ENCODE measurements around the gene SGIP1.

The SGIP1 gene

GRCh38 chr1:66682106-66682505 is 148.2 kb downstream of the SGIP1 start:
- no peak overlapping the region for H2AFZ ChIP-seq (ENCODE audit: low read length)
- H2BK120ac ChIP-seq (ENCODE audit: low read depth, low read length): no peak overlapping the region
- H3K18ac ChIP-seq (ENCODE audit: low read length): peak overlapping the region; percentile 42
- H3K27ac ChIP-seq (replicated peaks; ENCODE audit: low read length): no peak overlapping the region
- H4K91ac ChIP-seq (ENCODE audit: low read depth, low read length, poor library complexity): no peak overlapping the region
- H3K79me1 ChIP-seq (ENCODE audit: low read depth, low read length): no peaks in the 10 kb centered on the region
- H3K27me3 ChIP-seq (ENCODE audit: control insufficient read depth in 3 of 3, insufficient read depth in 3 of 3, low read depth in 1 of 3, low read length in 3 of 3): no peaks in the 10 kb centered on the region
- no peak overlapping the region for H3K4me3 ChIP-seq (ENCODE audit: low read length in 2 of 2)
- no peaks in the 10 kb centered on the region for H3K4me1 ChIP-seq (ENCODE audit: control insufficient read depth in 2 of 2, insufficient read depth in 1 of 2, low read depth in 1 of 2, low read length in 2 of 2)
- WGBS, 2 donors (ENCODE audit: extremely low coverage in 2 of 2, insufficient read length in 2 of 2, insufficient replicate concordance in 1 of 2): no CpG with 5 or more reads among the region's 11 CpGs
- H3K36me3 ChIP-seq (replicated peaks in 1 of 2; ENCODE audit: control insufficient read depth in 2 of 2, insufficient read depth in 2 of 2, low read length in 2 of 2): no peaks in the 10 kb centered on the region
- no peak overlapping the region for H3K23ac ChIP-seq (ENCODE audit: low read depth, low read length, poor library complexity)
- H2BK12ac ChIP-seq (ENCODE audit: low read length): no peak overlapping the region
- no peak overlapping the region for H2AK5ac ChIP-seq (ENCODE audit: low read depth, low read length)
- no peak for DNase-seq (ENCODE audit: low spot score)
- no peak overlapping the region for H2BK5ac ChIP-seq (ENCODE audit: low read length)
- no peak overlapping the region for H3K4me2 ChIP-seq (ENCODE audit: insufficient read depth, low read length, poor library complexity, severe bottlenecking)
- peak overlapping the region; percentile 79 for H3K14ac ChIP-seq (ENCODE audit: low read length)
- H3K4ac ChIP-seq (ENCODE audit: low read length): no peak overlapping the region
- H4K8ac ChIP-seq (ENCODE audit: low read depth, low read length): no peak overlapping the region
- no peak overlapping the region for H2BK15ac ChIP-seq (ENCODE audit: low read length)
- no peaks in the 10 kb centered on the region for H3K9me3 ChIP-seq (replicated peaks in 1 of 2; ENCODE audit: control insufficient read depth in 2 of 2, insufficient read depth in 1 of 2, low read depth in 1 of 2, low read length in 2 of 2)
- H3K9ac ChIP-seq (ENCODE audit: low read depth, low read length, poor library complexity): peak overlapping the region; percentile 34

GRCh38 chr1:66684353-66684752 is 150.4 kb downstream of the SGIP1 start:
- Histone ChIP-seq H2AK5ac (ENCODE audit: low read depth, low read length) (no peak overlapping the region), H3K23ac (ENCODE audit: low read depth, low read length, poor library complexity) (no peak overlapping the region), H3K79me1 (ENCODE audit: low read depth, low read length) (no peaks in the 10 kb centered on the region), H2BK5ac (ENCODE audit: low read length) (no peak overlapping the region), H2AFZ (ENCODE audit: low read length) (no peak overlapping the region), H3K9me3 (replicated peaks in 1 of 2; ENCODE audit: control insufficient read depth in 2 of 2, insufficient read depth in 1 of 2, low read depth in 1 of 2, low read length in 2 of 2) (no peaks in the 10 kb centered on the region), H2BK12ac (ENCODE audit: low read length) (no peak overlapping the region), H4K91ac (ENCODE audit: low read depth, low read length, poor library complexity) (no peak overlapping the region), H3K4me3 (ENCODE audit: low read length in 2 of 2) (no peak overlapping the region), H3K36me3 (replicated peaks in 1 of 2; ENCODE audit: control insufficient read depth in 2 of 2, insufficient read depth in 2 of 2, low read length in 2 of 2) (peaks cover 0 to 1% of the 10 kb centered on the region in 2 donors), H3K4me2 (ENCODE audit: insufficient read depth, low read length, poor library complexity, severe bottlenecking) (no peak overlapping the region), H3K4ac (ENCODE audit: low read length) (no peak overlapping the region), H3K27me3 (ENCODE audit: control insufficient read depth in 3 of 3, insufficient read depth in 3 of 3, low read depth in 1 of 3, low read length in 3 of 3) (no peaks in the 10 kb centered on the region), H3K18ac (ENCODE audit: low read length) (no peak overlapping the region), H4K8ac (ENCODE audit: low read depth, low read length) (no peak overlapping the region), H2BK120ac (ENCODE audit: low read depth, low read length) (no peak overlapping the region), H3K27ac (replicated peaks; ENCODE audit: low read length) (no peak overlapping the region), H3K4me1 (ENCODE audit: control insufficient read depth in 2 of 2, insufficient read depth in 1 of 2, low read depth in 1 of 2, low read length in 2 of 2) (no peaks in the 10 kb centered on the region), H2BK15ac (ENCODE audit: low read length) (no peak overlapping the region), H3K9ac (ENCODE audit: low read depth, low read length, poor library complexity) (no peak overlapping the region), H3K14ac (ENCODE audit: low read length) (no peak overlapping the region)
- WGBS, 2 donors (ENCODE audit: extremely low coverage in 2 of 2, insufficient read length in 2 of 2, insufficient replicate concordance in 1 of 2): no CpG with 5 or more reads among the region's 3 CpGs
- DNase-seq (ENCODE audit: low spot score): no peak

DNA sequence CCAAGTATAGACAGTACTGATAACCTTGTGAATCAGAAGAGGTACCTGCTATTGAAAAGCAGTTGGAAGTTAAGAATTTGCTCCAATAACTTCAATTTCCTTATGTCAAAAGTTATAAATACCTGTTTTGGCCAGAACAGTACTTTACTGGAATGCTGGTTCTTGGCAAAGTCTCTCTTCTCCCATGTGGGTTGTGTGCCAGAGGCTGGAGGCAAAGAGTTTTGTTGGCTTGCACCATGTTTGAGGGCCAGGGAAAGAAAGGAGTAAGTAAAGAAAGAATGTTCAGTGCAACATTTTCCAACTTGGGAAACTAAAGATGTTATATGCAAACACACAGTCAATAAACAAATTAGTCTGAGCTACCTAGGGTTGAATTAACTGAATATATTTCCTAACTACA is 151.3 kb downstream of the SGIP1 start:
- Histone ChIP-seq H3K27me3 (ENCODE audit: control insufficient read depth in 3 of 3, insufficient read depth in 3 of 3, low read depth in 1 of 3, low read length in 3 of 3) (no peaks in the 10 kb centered on the region), H3K9ac (ENCODE audit: low read depth, low read length, poor library complexity) (no peak overlapping the region), H3K4me2 (ENCODE audit: insufficient read depth, low read length, poor library complexity, severe bottlenecking) (no peak overlapping the region), H2BK5ac (ENCODE audit: low read length) (no peak overlapping the region), H3K4me3 (ENCODE audit: low read length in 2 of 2) (no peak overlapping the region), H3K36me3 (replicated peaks in 1 of 2; ENCODE audit: control insufficient read depth in 2 of 2, insufficient read depth in 2 of 2, low read length in 2 of 2) (peaks cover 0 to 1% of the 10 kb centered on the region in 2 donors), H3K9me3 (replicated peaks in 1 of 2; ENCODE audit: control insufficient read depth in 2 of 2, insufficient read depth in 1 of 2, low read depth in 1 of 2, low read length in 2 of 2) (no peaks in the 10 kb centered on the region), H4K91ac (ENCODE audit: low read depth, low read length, poor library complexity) (no peak overlapping the region), H2BK12ac (ENCODE audit: low read length) (no peak overlapping the region), H2AK5ac (ENCODE audit: low read depth, low read length) (no peak overlapping the region), H3K18ac (ENCODE audit: low read length) (no peak overlapping the region), H3K4me1 (ENCODE audit: control insufficient read depth in 2 of 2, insufficient read depth in 1 of 2, low read depth in 1 of 2, low read length in 2 of 2) (no peaks in the 10 kb centered on the region), H2BK15ac (ENCODE audit: low read length) (no peak overlapping the region), H3K23ac (ENCODE audit: low read depth, low read length, poor library complexity) (no peak overlapping the region), H3K4ac (ENCODE audit: low read length) (no peak overlapping the region), H2AFZ (ENCODE audit: low read length) (no peak overlapping the region), H3K79me1 (ENCODE audit: low read depth, low read length) (no peaks in the 10 kb centered on the region), H2BK120ac (ENCODE audit: low read depth, low read length) (no peak overlapping the region), H4K8ac (ENCODE audit: low read depth, low read length) (no peak overlapping the region), H3K14ac (ENCODE audit: low read length) (no peak overlapping the region), H3K27ac (replicated peaks; ENCODE audit: low read length) (no peak overlapping the region)
- DNase-seq (ENCODE audit: low spot score): no peak

- H3K9ac ChIP-seq (ENCODE audit: low read depth, low read length, poor library complexity): no peak overlapping the region
- H3K27me3 ChIP-seq (ENCODE audit: control insufficient read depth in 3 of 3, insufficient read depth in 3 of 3, low read depth in 1 of 3, low read length in 3 of 3): no peaks in the 10 kb centered on the region
- H3K18ac ChIP-seq (ENCODE audit: low read length): no peak overlapping the region
- H2BK15ac ChIP-seq (ENCODE audit: low read length): no peak overlapping the region
- no peak overlapping the region for H2BK5ac ChIP-seq (ENCODE audit: low read length)
- DNase-seq (ENCODE audit: low spot score): no peak
- no peak overlapping the region for H3K23ac ChIP-seq (ENCODE audit: low read depth, low read length, poor library complexity)
- no peak overlapping the region for H3K4ac ChIP-seq (ENCODE audit: low read length)
- no peak overlapping the region for H4K8ac ChIP-seq (ENCODE audit: low read depth, low read length)
- H3K4me2 ChIP-seq (ENCODE audit: insufficient read depth, low read length, poor library complexity, severe bottlenecking): no peak overlapping the region
- no peak overlapping the region for H3K27ac ChIP-seq (replicated peaks; ENCODE audit: low read length)
- no peak overlapping the region for H3K4me3 ChIP-seq (ENCODE audit: low read length in 2 of 2)
- no peak overlapping the region for H3K14ac ChIP-seq (ENCODE audit: low read length)
- H3K9me3 ChIP-seq (replicated peaks in 1 of 2; ENCODE audit: control insufficient read depth in 2 of 2, insufficient read depth in 1 of 2, low read depth in 1 of 2, low read length in 2 of 2): no peaks in the 10 kb centered on the region
- WGBS, 2 donors (ENCODE audit: extremely low coverage in 2 of 2, insufficient read length in 2 of 2, insufficient replicate concordance in 1 of 2): no CpG with 5 or more reads among the region's 1 CpG
- H3K79me1 ChIP-seq (ENCODE audit: low read depth, low read length): no peaks in the 10 kb centered on the region
- H3K36me3 ChIP-seq (replicated peaks in 1 of 2; ENCODE audit: control insufficient read depth in 2 of 2, insufficient read depth in 2 of 2, low read length in 2 of 2): peaks cover 0 to 1% of the 10 kb centered on the region in 2 donors
- no peak overlapping the region for H4K91ac ChIP-seq (ENCODE audit: low read depth, low read length, poor library complexity)
- H2BK120ac ChIP-seq (ENCODE audit: low read depth, low read length): no peak overlapping the region
- no peak overlapping the region for H2AK5ac ChIP-seq (ENCODE audit: low read depth, low read length)
- no peak overlapping the region for H2AFZ ChIP-seq (ENCODE audit: low read length)
- H3K4me1 ChIP-seq (ENCODE audit: control insufficient read depth in 2 of 2, insufficient read depth in 1 of 2, low read depth in 1 of 2, low read length in 2 of 2): no peaks in the 10 kb centered on the region
- H2BK12ac ChIP-seq (ENCODE audit: low read length): no peak overlapping the region
Measured at GRCh38 chr1:66685670-66686069, 151.7 kb downstream of the SGIP1 start.
